DLD1 (cell line): ENCODE data around the gene PLCL1.
"Not testable (repeated sequence)": the region's sequence is repeated elsewhere in the genome, so short reads cannot be mapped to it uniquely, and the experiment has no call there.

ENCODE experiments used
- in situ Hi-C: cut with HindIII; loops from 2 replicates; pipeline ENCODE4 v1.10.0; 2017; ENCODE audit warnings: low sequenced_read_pairs

Gene PLCL1

DNA sequence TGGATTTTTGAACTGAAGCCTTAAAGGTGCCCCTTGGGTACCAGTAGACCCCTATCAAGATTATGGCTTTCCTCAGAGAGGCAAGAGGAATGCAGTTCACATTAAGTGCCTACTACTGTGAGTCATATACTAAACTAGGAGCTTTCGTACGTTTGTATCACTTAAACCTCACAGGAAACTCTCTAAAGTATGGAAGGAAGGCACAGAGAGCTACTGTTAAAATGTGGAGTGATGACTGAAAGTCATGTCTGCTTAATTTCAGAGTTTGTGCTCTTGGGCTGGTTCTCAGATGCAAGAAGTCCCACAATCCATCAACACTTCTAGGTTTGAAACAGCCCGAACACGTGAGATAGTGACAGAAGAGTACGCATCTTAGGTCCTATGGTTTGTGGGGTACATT lies 4.7 kb downstream of the PLCL1 start:
- in situ Hi-C loops = no loop called here

DNA sequence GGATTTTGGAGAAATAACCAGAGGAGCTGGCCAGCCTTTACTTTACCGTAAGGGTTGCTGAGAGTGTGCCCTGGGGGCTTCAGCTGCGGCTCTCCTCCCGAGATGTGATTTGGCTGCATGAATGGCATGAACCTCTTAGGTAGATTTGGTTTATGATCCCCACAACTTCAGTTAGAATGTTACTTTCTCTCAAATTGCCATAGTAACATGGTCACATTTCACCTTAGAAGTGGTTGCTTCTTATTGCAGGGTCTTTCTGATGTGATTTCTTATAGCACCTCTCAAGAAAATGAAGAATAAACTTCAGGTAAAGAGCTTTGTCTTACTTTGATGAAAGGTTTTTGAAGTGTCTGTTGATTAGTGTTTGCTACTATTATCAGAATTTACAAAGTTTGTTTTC lies 5.6 kb downstream of the PLCL1 start:
- in situ Hi-C loops = no loop called here

DNA sequence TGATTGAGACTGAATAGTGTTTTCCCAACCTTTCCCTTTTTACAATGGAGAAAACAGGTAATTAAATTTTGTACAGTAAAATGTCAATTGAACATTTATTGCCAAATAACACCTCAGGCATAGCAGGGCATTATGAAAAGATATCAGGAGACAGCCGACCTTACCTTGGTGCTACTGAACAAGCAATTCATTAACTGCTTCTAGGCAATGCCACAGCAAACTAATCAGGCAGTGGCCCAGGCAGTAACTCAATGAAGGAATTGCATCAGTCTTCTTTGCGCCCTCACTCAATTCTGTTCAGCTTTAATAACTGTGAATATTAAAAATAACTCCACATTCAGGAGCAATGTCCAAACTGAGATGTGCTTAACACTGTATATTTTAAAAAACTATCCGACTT lies 6.1 kb downstream of the PLCL1 start:
- in situ Hi-C loops = no loop called here

DNA sequence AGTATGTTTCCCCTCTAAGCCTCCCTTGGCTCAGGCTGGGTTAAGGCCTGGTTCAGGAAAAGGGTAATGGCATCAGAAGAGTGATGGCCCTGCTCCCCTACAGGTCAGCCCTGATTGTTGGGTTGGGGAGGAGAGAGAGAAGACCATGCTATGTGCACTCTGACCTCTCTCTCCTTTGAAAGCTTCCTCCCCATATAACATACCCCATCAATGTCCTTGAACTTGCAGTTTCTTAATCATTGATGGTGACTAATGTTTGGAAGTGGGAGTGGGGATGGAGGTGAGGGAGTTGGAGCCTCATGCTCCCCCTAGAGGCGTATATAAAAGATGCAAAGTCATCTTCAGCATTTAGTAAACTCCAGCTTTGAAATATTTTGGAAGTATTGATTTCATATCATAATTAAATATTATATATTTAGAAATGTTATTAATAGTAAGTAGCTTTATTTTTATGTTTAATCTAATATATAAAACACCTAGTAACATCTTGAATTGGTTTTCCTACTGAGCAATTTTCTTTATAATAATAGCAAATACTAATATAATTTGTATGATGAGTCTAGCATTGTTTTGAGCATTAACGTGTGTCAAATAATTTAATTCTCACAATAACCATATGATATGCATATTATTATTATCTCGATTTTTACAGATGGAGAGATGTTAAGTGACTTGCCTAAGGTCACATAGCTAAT lies 8.8 kb downstream of the PLCL1 start:
- in situ Hi-C loops = no loop called here

DNA sequence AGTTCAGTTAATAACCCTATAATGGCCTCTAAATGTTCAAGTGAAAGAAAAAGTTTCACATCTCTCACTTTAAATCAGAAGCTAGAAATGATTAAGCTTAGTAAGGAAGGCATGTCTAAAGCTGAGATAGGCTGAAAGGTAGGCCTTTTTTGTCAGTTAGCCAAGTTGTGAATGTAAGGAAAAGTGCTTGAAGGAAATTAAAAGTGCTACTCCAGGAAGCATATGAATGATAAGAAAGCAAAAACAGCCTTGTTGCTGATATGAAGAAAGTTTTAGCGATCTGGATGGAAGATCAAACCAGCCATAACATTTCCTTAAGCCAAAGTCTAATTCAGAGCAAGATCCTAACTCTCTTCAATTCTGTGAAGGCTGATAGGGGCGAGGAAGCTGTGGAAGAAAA lies 10.1 kb downstream of the PLCL1 start:
- in situ Hi-C loops = no loop called here

DNA sequence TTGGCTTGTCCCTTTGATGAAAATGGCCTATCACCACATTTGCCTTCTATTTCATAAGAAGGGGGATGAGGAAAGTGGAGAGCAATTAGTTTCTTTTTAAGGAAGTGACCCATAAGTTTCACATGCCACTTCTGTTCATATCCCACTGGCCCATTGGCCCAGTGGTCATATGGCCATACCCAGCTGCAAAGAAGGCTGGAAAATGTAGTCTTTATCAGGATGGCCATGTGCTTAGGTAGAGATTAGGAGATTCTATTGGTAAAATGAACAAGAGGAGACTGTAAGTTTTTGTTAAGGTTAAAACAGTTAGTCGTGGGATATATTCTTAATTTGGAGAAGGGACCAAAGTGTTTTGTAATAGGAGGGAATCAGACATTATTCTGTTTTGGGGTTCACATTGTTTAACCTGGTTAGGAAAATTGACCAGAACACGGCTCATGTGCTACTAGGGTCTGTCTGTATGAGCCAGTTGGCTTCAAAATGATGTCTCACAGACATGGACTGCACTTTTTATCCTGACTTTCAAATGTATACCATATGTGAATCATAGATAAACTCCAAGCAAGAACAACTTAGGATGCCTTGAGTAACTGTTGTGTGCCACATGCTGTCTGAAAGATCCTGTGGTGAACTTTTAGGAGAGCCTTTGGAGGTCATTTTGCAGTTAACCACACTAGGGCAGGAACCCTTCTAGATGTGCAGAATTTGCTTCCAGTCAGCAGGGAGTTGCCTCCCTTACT lies 17.3 kb downstream of the PLCL1 start:
- in situ Hi-C loops = no loop called here

DNA sequence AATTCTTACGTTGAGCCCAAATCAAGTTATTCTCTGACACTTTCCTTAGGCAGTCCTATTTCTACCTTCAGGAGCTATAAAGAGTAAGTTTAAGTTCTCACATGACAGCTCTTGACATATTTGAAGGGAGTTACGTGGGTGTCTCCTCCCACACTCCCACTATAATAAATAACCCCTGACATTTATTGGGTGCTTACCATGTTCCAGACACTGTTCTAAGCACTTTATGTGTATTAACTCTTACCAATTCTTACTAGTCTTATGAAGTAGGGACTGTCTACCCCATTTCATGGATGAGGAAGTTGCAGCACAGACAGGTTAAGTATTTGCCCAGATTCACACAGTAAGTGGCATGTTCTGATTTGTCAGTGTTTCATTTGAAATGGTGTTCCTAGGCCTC lies 17.9 kb downstream of the PLCL1 start:
- in situ Hi-C loops = no loop called here

DNA sequence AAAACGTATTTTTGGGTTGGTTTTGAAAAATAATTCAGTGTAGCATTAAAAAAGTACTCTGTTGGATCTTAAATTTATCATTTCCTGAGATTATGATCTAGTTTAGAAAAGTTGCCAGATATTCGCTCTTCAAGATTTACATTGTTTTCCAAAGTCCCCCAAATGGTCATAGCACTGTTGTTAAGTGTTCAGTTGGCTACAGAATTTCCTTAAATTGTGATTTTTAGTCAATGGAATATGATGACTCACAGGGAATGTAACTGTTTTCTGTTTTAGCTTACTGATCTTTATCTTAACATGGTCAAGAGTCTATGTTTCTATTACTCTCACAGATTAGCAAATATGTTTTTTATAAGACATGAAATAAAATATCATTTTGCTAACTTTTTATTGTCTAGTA lies 23.2 kb downstream of the PLCL1 start:
- in situ Hi-C loops = no loop called here

DNA sequence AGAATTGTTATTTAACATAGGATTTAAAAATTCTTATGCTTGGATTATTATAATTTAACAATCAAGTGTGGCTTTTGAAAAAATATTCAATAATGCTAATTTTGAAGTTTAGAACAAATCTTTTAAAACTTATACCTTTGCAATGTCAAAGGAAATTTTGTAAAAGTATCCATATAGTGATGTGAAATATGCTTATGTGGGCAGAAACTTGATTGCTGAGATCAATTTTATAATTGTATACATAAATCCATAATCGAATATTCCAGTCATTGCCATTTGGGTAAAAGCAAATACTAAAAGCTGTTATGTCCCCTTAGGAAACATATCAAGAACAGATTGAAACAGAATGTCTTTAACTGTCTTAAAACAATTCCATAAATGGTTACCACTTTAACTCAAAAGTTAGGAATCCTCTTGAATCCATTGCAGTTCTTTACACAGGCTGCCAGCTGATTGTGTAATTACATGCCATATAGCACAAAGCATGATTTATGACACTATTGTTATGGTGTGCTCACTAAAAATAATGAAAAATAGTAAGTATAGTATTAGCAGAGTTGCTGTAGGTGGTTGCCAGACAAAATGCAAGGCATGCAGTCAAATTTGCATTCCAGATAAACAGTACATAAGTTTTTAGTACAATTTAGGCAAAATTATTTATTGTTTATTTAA lies 24.2 kb downstream of the PLCL1 start:
- in situ Hi-C loops = no loop called here

DNA sequence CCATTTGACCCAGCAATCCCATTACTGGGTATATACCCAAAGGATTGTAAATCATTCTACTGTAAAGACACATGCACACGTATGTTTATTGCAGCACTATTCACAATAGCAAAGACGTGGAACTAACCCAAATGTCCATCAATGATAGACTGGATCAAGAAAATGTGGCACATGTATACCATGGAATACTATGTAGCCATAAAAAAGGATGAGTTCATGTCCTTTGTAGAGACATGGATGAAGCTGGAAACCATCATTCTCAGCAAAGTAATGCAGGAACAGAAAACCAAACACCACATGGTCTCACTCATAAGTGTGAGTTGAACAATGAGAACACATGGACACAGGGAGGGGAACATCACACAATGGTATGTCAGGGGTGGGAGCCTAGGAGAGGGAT lies 30.4 kb downstream of the PLCL1 start:
- in situ Hi-C loops = not testable (repeated sequence)

DNA sequence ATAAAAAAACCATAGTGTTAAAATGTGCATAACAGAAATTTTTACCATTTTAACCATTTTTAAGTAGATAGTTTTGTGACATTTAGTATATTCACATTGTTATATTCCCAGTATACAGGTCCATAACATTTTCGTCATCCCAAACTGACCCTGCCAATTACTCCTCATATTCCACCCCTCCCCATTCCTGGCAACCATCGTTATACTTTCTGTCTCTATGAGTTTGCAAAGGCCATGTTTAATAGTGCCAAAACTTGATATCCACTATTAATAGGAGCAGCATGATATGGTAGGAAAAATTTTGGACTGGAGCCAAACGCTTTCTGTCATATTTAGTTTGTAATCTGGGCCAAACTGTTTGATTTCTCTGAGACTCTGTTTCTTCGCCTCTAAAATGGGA lies 30.9 kb downstream of the PLCL1 start:
- in situ Hi-C loops = no loop called here

DNA sequence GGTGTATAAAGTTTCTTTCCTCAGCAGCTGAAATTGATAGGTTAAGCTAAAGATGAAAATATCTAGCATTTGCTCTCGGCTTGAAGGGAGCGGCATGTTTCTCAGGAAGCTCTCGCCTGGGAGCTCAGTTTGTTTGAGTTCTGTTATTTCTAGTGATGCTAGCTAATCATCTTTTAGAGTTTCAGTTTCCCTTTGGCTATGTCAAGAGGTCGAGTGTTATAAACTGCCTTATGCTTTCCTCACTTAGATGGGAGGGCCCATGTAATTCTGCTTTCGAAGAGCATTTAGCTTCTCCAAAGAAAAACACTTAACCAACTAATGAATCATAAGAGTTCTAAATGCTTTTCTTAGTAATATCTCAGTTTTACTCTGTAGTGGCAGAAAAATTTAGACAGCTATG lies 33.6 kb downstream of the PLCL1 start:
- in situ Hi-C loops = no loop called here

DNA sequence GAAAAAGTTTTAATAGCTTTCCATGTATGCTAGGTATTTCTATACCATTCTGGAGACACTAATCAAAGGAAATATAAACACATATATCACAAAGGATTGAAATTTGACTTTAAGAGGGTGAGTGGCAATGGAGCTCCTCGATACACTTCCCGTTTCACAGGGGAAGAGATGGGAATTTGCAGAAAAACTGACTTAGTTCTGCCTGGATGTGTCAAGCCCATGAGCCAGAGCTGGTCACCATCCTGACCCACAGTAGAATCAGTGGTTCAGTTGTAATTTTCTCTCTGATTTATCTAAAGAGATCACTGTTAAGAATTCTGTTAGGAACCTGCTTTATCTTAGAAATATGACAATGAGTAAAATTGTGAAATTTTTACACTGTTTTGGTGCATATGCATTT lies 34.2 kb downstream of the PLCL1 start:
- in situ Hi-C loops = no loop called here

DNA sequence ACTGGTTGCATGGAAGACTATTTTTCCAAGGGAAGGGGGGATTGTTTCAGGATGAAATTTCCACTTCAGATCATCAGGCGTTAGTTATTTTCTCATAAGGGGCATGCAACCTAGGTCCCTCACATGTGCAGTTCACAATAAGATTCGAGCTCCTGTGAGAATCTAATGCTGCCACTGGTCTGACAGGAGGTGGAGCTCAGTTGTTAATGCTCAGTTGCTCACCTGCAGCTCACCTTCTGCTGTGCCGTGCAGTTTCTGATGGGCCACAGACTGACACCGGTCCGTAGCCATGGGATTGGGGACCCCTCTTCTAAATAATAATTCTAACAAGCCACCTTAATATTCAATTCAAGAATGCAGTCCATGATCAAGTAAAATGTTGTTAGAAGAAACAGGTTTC lies 34.9 kb downstream of the PLCL1 start:
- in situ Hi-C loops = no loop called here

DNA sequence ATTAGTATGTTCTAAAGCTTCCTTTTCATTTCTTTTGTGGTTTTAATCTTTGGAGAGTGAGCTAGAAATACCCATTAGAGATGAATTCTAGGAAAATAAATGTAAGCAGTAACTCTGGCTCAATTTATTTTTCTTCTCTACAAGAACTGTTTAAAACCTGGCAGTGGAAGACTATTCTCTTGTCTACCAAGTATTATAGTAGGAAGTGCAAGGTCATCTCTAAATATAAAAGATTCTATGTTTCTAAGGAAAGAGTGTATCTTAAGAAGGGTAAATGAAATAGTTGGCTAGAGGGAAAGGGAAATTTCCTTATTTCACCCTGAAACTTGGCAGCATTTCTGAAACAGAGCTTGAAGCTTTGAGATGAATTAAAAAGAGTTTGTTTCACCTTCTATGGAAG lies 35.5 kb downstream of the PLCL1 start:
- in situ Hi-C loops = no loop called here

DNA sequence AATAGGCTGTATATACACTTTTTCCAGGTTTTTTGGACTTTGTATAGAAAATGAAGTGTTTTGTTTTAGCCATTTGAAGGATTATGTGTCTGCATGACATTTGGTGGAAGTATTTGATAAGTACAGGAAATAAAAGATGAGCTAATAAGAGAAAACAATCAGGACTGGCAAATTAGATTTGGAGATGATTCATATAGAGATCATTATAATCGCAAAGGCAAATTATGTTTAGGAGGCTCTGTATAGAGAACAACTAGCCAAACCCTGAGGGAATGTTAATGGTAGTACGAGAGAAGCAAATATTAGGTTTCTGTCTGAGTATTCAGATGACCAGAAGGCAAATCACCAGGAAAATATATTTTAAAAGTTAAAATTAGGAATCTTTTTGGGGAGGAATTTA lies 41.7 kb downstream of the PLCL1 start:
- in situ Hi-C loops = no loop called here

DNA sequence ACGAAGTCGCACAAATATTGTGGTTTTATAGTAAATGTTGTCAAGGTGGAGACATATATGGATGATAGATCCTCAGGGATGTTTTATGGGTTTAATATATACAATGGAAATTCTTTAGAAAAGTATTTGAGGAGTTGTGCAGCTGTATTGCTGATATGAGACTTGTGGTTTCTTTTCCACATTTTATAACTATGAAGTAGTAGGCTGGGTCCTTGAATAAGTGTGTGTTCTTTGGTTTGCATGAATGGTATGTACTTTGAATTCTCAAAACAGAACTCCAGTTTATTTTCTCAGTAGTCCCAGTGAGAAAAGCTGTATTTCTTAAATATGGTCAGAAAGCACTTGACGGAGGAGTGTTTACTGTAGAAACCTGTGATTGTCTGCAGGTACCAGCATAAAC lies 42.4 kb downstream of the PLCL1 start:
- in situ Hi-C loops = no loop called here

DNA sequence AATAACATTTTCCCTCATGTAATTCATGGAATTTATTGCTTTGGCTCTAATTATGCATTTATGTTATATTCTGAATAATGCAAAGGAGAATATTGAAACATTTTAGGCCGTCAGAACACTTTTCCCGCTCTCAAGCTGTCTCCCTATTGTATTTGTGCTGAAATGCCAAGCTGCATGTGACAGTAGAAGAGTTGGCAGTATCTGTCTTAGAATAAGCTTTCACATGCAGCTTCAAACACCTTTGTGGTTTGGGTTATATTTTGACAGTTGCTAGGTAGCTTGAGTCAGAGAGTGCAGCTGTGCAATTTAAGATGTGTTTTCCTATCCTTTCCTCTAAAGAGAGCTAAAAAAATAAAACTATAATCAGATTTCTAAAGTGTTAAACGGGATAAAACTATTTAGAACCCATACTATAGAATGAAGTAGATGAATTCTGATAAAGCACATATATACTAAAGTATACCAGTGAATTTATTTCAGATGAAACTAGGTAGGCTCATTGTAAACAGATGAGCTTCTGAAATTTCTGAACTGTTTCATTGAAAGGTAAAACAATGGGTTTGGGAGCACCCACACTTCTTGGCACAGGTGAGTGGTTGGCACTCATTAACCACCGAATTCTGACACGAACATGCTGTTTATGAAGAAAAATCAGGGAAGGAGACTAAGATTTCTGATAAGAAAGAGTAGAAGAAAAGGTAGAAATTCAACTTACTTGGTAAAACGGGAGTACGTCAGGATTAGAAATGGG lies 43.4 kb downstream of the PLCL1 start:
- in situ Hi-C loops = no loop called here

DNA sequence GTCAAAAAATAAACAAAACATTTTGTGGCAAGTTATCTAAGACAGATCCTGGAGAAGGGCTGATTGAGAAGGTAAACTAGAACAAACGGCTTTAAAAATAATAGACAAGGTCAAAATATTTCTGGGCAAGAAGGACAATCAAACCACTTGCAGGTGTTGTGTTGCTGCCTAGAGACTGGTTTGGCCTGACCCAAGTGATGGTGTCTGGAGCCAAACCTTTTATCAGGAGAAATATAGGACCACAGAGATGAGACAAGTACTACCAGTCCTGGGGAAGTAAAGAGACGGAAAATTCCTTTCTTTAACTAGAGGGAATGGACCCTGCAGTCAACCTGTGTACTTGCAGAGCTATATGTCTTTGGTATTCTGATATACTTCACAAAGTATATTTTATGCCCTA lies 44.2 kb downstream of the PLCL1 start:
- in situ Hi-C loops = no loop called here

DNA sequence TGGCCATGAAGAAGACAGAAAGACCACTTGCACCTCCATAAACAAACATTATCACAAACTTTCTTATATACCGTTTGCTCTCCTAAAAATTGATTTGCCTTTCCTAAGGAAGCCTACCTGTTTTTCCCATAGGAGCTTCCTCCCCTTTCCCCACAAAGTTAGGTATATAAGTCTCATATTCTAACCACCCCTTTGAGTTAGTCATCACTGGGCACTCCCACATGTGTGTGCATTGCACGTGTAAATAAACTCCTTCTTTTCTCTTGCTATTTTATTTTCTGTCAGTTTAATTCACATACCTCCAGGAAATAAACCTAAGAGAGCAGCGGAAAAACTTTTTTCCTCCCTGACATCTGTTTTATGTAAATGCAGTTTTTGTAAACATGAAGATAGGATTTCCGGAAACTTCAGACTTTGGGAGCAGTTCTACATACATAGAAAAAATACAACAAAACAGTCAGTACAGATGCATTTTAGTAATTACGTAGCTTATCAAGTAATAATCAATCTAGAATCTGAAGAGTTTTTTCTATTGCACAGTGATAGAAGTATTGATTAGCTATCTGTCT lies 46.6 kb downstream of the PLCL1 start:
- in situ Hi-C loops = no loop called here

DNA sequence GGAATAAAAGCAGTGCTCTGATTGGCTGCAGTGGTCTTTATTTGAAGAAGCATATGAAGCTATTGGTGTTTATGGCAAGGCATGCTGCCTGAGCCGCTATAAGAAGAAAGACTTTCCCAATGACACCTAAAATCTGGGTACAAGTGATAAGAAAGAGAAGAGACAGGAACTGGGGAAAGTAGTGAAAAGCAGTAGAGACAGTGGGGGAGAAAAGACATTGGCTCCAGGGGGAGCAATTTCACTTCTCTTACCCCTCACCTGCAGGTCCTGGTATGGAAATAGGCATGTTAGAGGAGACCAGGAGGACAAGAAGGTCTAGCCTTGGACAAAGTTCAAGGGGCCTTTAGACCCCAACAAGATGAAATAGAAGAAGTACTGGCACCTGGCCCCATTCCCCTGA lies 47.1 kb downstream of the PLCL1 start:
- in situ Hi-C loops = no loop called here
